HepG2 (cell line): ENCODE data around the gene URM1. TPM values are rescaled to one million over a fixed set of nuclear protein-coding genes. Genes with fewer than 3 reads are reported as not detected.
A peak's percentile ranks its signal among the peaks of the same experiment; 100 is the strongest.

Source experiments
- CBX2 ChIP-seq, 2 experiments: fragments of 200-600 bp in 1 of 2; sonication (generic); formaldehyde crosslinking in 1 of 2; IDR thresholded peaks; 2 replicates each; pipeline versions ENCODE4 v1.7.0 to v1.8.1; 2018 to 2022; ENCODE audit warnings: low read depth in 2 of 2, low read length in 1 of 2, mild to moderate bottlenecking in 1 of 2, missing genetic modification reagents in 1 of 2
- CENPX ChIP-seq: sonication (generic); formaldehyde crosslinking; IDR thresholded peaks from 2 replicates; pipeline ENCODE4 v1.9.0; 2021; ENCODE audit warnings: mild to moderate bottlenecking, missing genetic modification reagents, moderate library complexity
- FOXO4 ChIP-seq: sonication (generic); formaldehyde crosslinking; conservative IDR thresholded peaks from 2 replicates; pipeline ENCODE4 v1.8.1; 2023; ENCODE audit warnings: missing genetic modification reagents
- NR2F6 ChIP-seq, 2 experiments: IDR thresholded peaks; 2 replicates each; pipeline ENCODE4 v1.6.1; 2016; ENCODE audit warnings: antibody characterized with exemption in 1 of 2, mild to moderate bottlenecking in 1 of 2
- SIN3B ChIP-seq: fragments of 150-350 bp; IDR thresholded peaks from 2 replicates; pipeline ENCODE4 v1.6.1; 2014; ENCODE audit warnings: low read length
- SMAD9 ChIP-seq: sonication (generic); formaldehyde crosslinking; IDR thresholded peaks from 2 replicates; pipeline ENCODE4 v1.5.1; 2020; ENCODE audit warnings: mild to moderate bottlenecking, missing genetic modification reagents
- SP140L ChIP-seq: sonication (generic); formaldehyde crosslinking; IDR thresholded peaks from 2 replicates; pipeline ENCODE4 v1.4.0; 2020; ENCODE audit warnings: missing genetic modification reagents, borderline replicate concordance
- SP2 ChIP-seq: sonication (generic); formaldehyde crosslinking; IDR thresholded peaks from 2 replicates; pipeline ENCODE4 v1.5.1; 2020; ENCODE audit warnings: mild to moderate bottlenecking, missing genetic modification reagents
- SRSF9 ChIP-seq: fragments of 200-400 bp; formaldehyde crosslinking; IDR thresholded peaks from 2 replicates; pipeline ENCODE4 v1.6.1; 2018; ENCODE audit warnings: borderline replicate concordance, mild to moderate bottlenecking, low read depth, low read length; ENCODE audit not compliant: insufficient read depth, poor library complexity, severe bottlenecking
- SRY ChIP-seq: sonication (generic); formaldehyde crosslinking; IDR thresholded peaks from 2 replicates; pipeline ENCODE4 v1.8.0; 2022; ENCODE audit warnings: mild to moderate bottlenecking, missing genetic modification reagents
- STAG1 ChIP-seq: sonication (generic); formaldehyde crosslinking; IDR thresholded peaks from 2 replicates; pipeline ENCODE4 v1.4.0; 2020; ENCODE audit warnings: missing genetic modification reagents
- ZNF121 ChIP-seq: sonication (generic); formaldehyde crosslinking; IDR thresholded peaks from 2 replicates; pipeline ENCODE4 v1.5.0; 2020; ENCODE audit warnings: mild to moderate bottlenecking, missing genetic modification reagents
- ZNF138 ChIP-seq: sonication (generic); formaldehyde crosslinking; IDR thresholded peaks from 2 replicates; pipeline ENCODE4 v1.5.0; 2020; ENCODE audit warnings: mild to moderate bottlenecking, low read depth, missing genetic modification reagents
- ZNF263 ChIP-seq: sonication (generic); formaldehyde crosslinking; IDR thresholded peaks from 2 replicates; pipeline ENCODE4 v1.4.0; 2020; ENCODE audit warnings: missing genetic modification reagents
- ZNF737 ChIP-seq: sonication (generic); formaldehyde crosslinking; IDR thresholded peaks from 2 replicates; pipeline ENCODE4 v1.5.0; 2020; ENCODE audit warnings: missing genetic modification reagents, mild to moderate bottlenecking, borderline replicate concordance
- ZNF749 ChIP-seq: sonication (generic); formaldehyde crosslinking; IDR thresholded peaks from 2 replicates; pipeline ENCODE4 v1.8.0; 2022; ENCODE audit warnings: mild to moderate bottlenecking, missing genetic modification reagents, moderate library complexity, borderline replicate concordance
- ZNF891 ChIP-seq: sonication (generic); formaldehyde crosslinking; IDR thresholded peaks from 2 replicates; pipeline ENCODE4 v1.5.0; 2020; ENCODE audit warnings: mild to moderate bottlenecking, missing genetic modification reagents
- polyA plus RNA-seq, 8 experiments: library from polyadenylated mRNA; depleted of rRNA in 3 of 8; stranded (reverse) in 7 of 8; unstranded in 1 of 8; fragments of >200 nt; fragmentation: Illumina TruSeq in 4 of 8; extraction: Trizol in 4 of 8; gene quantifications; 2 replicates each; pipeline versions ENCODE4 v1.2.1 to v1.2.3, GENCODE V29; 2011 to 2016; ENCODE audit warnings: low read depth in 4 of 8, missing spikeins in 1 of 8, mixed read lengths in 1 of 8; ENCODE audit not compliant: insufficient read depth in 1 of 8
- total RNA-seq, 5 experiments: library from RNA; depleted of rRNA; stranded (reverse); fragments of >200 nt; fragmentation: Illumina TruSeq; extraction: Trizol; gene quantifications; 2 replicates each; pipeline ENCODE4 v1.2.3, GENCODE V29; 2016; ENCODE audit warnings: low read depth in 1 of 5
- TF ChIP-seq, protein P1 (sequence below): fragments of 450-650 bp; IDR thresholded peaks from 2 replicates; pipeline ENCODE4 v1.6.1; 2017
- TF ChIP-seq, protein P2 (sequence below): sonication (generic); formaldehyde crosslinking; IDR thresholded peaks from 2 replicates; pipeline ENCODE4 v1.4.0; 2020; ENCODE audit warnings: missing genetic modification reagents
- TF ChIP-seq, protein P3 (sequence below): sonication (generic); formaldehyde crosslinking; IDR thresholded peaks from 2 replicates; pipeline ENCODE4 v1.5.0; 2020; ENCODE audit warnings: missing genetic modification reagents
- TF ChIP-seq, protein P4 (sequence below): IDR thresholded peaks from 2 replicates; pipeline ENCODE4 v1.6.1; 2016; ENCODE audit warnings: low read depth, control low read depth

The URM1 gene
- total and polyA plus RNA-seq, 2 of the 13 experiments (the other 11 are each of a cell fraction or from before 2014, with no cell fraction given) = 37.1 to 41.3 TPM

DNA sequence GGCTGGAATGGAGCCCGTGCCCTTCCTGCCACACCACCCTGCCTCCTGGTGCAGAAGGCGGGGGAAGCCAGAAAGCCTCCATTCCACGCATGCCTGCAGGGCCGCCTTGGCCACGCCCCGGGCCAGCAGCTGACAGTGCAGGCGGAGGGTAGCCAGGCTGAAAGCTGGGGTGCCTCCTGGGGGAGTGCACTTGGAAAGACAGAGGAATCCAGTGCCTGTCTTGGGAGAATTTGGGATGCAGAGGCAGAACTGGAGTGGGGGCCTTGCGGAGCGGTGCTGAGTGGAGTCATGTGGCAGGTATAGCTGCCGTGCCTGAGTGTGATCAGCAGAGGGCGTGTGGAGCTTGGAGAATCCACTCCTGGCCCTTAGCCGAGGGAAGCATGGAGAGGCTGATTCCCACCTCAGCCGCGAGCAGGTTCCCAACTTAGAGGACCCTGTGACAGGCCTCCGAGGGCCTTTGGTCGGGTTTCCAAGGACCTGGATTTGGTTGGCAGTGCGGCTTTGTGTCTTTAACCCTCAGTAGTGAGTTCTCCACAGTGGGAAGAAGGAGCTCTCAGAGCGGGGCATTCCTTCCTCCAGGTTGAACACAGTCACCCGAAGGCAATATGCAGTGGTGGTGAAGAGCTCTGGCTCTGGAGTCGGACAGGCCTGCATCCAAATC is 9.1 kb upstream of the URM1 start (continued):
- TF ChIP-seq, protein P1, sequence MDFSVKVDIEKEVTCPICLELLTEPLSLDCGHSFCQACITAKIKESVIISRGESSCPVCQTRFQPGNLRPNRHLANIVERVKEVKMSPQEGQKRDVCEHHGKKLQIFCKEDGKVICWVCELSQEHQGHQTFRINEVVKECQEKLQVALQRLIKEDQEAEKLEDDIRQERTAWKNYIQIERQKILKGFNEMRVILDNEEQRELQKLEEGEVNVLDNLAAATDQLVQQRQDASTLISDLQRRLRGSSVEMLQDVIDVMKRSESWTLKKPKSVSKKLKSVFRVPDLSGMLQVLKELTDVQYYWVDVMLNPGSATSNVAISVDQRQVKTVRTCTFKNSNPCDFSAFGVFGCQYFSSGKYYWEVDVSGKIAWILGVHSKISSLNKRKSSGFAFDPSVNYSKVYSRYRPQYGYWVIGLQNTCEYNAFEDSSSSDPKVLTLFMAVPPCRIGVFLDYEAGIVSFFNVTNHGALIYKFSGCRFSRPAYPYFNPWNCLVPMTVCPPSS = no peak
- TF ChIP-seq CENPX (CRISPR knock-in tag) = no peak
- TF ChIP-seq, protein P2, sequence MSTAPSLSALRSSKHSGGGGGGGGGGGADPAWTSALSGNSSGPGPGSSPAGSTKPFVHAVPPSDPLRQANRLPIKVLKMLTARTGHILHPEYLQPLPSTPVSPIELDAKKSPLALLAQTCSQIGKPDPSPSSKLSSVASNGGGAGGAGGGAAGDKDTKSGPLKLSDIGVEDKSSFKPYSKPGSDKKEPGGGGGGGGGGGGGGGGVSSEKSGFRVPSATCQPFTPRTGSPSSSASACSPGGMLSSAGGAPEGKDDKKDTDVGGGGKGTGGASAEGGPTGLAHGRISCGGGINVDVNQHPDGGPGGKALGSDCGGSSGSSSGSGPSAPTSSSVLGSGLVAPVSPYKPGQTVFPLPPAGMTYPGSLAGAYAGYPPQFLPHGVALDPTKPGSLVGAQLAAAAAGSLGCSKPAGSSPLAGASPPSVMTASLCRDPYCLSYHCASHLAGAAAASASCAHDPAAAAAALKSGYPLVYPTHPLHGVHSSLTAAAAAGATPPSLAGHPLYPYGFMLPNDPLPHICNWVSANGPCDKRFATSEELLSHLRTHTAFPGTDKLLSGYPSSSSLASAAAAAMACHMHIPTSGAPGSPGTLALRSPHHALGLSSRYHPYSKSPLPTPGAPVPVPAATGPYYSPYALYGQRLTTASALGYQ (CRISPR knock-in tag) = no peak
- TF ChIP-seq ZNF737 = no peak
- TF ChIP-seq SP2 (CRISPR knock-in tag) = no peak
- TF ChIP-seq ZNF121 (CRISPR knock-in tag) = no peak
- no peak for TF ChIP-seq SMAD9 (CRISPR knock-in tag)
- 0 out of 2 replicates have a peak, but pooled peaks have one; percentile 15 for TF ChIP-seq ZNF749 (CRISPR knock-in tag)
- no peak for TF ChIP-seq ZNF138 (CRISPR knock-in tag)
- TF ChIP-seq SIN3B = no peak
- no peak for TF ChIP-seq ZNF891 (CRISPR knock-in tag)
- no peak for TF ChIP-seq SRSF9
- TF ChIP-seq NR2F6 (IDR thresholded peaks at IDR 0.05) = no peak
- peak; percentile 20; the same call in 1 of the 2 replicates for TF ChIP-seq NR2F6 (CRISPR knock-in tag; IDR thresholded peaks at IDR 0.05)
- TF ChIP-seq SRY = 0 out of 2 replicates have a peak, but pooled peaks have one; percentile 18
- peak; percentile 95 for TF ChIP-seq STAG1 (CRISPR knock-in tag)
- TF ChIP-seq, protein P3, sequence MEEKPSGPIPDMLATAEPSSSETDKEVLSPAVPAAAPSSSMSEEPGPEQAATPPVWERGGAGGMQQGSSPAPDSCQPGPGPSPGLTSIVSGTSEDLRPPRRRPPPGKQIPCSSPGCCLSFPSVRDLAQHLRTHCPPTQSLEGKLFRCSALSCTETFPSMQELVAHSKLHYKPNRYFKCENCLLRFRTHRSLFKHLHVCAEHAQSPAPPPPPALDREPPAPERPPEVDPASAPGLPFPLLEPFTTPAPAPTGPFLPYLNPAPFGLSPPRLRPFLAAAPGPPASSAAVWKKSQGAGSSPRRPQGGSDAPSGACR = no peak
- no peak for TF ChIP-seq FOXO4 (CRISPR knock-in tag)
- TF ChIP-seq CBX2 (IDR thresholded peaks at IDR 0.05; ENCODE audit: low read depth, low read length) = no peak
- TF ChIP-seq CBX2 (CRISPR knock-in tag; IDR thresholded peaks at IDR 0.05; ENCODE audit: low read depth) = no peak
- TF ChIP-seq, protein P4, sequence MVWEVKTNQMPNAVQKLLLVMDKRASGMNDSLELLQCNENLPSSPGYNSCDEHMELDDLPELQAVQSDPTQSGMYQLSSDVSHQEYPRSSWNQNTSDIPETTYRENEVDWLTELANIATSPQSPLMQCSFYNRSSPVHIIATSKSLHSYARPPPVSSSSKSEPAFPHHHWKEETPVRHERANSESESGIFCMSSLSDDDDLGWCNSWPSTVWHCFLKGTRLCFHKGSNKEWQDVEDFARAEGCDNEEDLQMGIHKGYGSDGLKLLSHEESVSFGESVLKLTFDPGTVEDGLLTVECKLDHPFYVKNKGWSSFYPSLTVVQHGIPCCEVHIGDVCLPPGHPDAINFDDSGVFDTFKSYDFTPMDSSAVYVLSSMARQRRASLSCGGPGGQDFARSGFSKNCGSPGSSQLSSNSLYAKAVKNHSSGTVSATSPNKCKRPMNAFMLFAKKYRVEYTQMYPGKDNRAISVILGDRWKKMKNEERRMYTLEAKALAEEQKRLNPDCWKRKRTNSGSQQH (CRISPR knock-in tag) = no peak
- no peak for TF ChIP-seq ZNF263 (CRISPR knock-in tag)
- TF ChIP-seq SP140L = no peak
